GM21367 (cell line): ENCODE measurements around the gene YTHDF1.
"Not testable (repeated sequence)": the region's sequence is repeated elsewhere in the genome, so short reads cannot be mapped to it uniquely, and the experiment has no call there.

Source experiments
- ATAC-seq: cut with Tn5 transposase; IDR thresholded peaks from one replicate; pipeline ENCODE4 v1.9.1; 2021; ENCODE audit not compliant: unreplicated experiment

The YTHDF1 gene

DNA sequence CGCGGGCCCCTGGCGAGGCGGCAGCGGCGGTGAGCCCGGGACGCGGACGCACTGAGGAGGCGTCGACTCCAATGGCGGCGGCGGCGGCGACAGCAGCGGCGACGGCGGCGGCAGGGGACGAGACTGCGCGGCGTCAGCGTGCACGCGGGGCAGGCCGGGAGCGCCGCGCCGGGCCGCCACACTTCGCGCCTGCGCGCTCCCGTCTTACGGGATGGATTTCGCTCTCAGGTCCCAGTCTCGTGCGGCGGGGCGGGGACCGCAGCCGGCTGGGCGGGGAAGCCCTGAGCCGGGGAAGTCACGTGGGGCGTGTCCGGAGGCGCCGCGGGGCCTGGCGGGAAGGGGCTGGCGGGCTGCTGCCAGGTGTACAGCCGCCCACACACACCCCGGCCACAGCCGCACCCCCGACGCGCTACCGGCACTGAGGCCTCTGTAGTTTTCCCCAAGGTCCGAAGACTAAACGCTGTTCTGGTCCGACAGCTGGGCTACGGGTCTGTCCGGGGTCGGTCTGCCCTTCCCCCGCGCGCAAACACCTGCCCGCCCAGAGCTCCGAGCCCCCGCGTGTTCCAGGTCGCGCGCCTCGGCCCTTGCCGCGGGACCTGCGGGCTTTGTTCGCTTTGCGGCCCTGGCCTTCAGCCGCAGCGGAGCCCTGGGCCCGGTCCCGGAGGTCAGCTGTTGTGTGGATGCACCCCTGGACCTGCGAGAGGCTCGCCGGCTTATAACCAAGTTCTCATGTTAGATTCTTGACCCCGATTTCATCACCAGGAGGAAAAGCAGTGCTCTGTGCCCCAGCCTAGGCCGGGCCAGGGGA, at the start of gene YTHDF1:
YTHDF1 (minus strand) TSS at position 91 of the 808 bp plus-strand sequence. CDS start 239 bp downstream, outside the sequence.
- ATAC-seq = peak; percentile 75

DNA sequence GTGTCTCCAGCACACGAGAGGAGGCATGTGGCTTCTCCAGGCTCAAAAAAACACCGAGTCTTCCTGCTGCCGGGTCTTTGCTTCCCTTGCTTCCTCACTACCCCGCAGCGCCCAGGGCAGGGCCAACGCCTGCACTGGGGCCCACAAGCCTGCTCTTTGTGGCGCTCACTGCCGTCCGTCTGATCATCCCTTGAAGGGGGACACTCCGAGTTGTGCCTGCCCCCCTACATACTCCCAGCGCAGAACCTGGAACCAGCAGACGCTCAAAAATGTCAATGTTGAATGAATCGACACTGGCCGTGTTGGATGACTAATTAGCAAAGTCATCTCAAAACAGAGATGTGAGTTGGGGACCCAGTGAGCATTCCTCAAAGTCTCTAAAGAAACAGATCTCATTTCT, 48.6 kb upstream of the YTHDF1 start:
- ATAC-seq = no peak

DNA sequence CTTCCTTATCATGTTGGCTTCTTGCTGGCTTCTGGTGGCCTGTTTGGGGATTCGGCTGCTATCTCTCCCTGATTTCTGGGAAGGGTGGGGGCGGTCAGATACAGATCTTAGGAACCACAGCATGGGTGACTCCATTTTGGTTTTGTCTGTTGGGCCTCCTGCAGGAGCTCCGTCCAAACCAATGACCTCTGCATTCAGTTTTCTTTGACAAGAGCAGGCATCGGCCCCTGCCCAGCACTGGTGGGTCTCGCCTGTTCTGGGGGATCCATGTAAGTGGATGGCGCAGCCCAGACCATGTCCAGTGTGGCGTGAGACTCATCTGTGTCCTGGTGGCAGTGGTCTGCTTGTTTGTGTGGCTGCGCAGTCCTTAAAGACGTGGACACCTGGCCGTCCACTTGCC, 48.1 kb upstream of the YTHDF1 start:
- ATAC-seq = no peak

DNA sequence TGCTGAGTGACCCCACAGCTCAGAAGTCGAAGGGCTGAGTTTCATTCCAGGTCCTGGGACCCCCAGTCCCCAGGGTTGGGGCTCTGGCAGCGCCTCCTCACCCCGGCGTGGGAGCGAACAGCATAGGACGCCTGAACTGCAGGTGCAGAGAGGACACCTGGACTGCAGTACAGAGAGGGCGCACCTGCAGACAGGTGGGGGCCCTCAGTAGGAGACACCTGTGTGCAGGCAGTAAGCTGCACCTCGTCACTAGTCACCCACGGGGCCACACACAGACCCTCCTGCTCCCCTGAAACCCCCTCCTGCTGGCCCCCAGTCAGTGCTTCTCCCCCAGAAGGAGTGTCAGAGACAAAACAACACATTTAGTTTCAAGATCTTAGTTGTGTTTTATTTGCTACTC, 46.9 kb upstream of the YTHDF1 start:
- no peak for ATAC-seq

DNA sequence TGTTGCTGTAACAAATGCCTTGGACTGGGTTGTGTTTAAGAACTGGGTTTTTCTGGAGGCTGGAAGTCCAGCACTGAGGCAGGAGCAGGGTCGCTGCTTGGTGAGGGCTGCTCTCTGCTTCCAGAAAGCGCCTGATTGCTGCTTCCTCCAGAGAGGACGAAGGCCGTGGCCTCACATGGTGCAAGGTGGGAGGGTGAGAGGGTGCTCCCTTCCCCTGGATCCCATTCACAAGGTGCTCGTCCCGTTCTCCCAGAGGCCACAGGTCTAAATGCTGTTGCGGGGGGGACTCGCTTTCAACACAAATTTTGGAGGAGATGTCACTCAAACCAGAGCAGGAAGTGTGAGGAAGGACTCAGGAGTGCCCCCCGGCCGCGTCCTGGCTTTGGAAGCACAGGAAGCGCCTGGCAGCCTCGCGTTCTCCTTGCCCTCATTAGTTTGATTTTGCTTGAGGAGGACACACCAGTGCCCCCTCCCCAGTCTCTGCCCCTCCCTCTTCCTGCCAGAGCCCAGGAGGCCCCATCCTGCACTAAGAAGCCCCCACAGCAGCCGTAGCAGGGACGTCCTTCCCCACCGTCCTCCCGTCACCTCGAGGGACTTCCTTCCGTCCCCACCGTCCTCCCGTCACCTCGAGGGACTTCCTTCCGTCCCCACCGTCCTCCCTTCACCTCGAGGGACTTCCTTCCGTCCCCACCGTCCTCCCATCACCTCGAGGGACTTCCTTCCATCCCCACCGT, 46.0 kb upstream of the YTHDF1 start:
- ATAC-seq = no peak

- no peak for ATAC-seq
Observed at GRCh38 chr20:63261060-63261794, 45.3 kb upstream of the YTHDF1 start.

DNA sequence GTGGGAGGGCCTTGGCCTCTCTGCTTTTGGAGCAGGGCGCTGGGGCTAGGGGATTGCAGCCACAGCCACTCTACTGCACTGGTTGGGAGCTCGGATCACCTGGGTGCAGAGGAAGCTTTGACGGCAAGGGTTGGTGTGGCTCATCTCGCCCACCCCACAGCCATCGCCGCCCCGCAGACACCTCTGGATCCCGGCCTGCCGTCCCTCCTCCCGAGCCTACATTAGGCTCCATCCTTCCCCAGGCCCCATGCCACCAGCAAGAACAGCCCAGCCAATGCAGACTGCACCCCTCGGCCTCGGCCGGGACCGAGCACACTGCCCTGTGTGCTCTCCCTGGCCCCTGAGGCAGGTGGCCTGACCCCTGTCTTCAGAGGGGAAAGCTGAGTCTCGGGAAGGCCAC, 44.6 kb upstream of the YTHDF1 start:
- no peak for ATAC-seq

DNA sequence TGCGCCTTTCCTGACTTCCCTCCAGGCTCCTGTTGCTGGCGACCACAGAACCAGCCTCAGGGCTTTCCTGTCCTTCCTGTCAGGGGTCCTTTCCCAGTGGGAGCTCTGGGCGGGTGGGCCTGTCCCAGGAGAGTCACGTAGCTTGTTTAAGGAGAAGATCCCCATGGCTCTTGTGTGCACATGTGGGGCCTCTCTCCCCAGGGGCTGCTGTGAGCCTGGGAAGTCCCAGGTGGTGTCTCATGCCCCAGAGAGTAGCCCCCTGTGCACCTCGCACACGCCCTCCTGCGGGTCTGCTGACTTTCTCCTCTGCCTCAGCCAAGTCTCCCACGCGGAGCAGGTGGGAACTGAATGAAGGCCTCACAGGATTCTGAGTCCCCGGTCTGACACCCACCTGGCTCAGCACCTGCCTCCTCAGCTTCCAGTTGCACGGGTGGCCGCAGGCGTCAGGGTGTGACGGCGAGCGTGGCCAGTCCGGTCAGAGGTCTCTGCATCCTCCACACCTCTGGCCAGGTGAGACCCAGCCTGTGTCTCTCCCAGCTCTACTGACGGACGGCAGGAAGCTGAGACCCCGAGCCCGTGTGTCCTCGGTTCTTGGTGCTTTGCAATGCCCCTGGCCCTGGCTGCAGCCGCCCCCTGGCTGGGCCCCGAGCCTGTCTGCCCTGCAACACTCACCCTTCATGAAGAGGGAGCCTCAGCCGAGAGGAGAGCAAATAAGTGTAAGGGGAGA, 44.0 kb upstream of the YTHDF1 start:
- no peak for ATAC-seq

DNA sequence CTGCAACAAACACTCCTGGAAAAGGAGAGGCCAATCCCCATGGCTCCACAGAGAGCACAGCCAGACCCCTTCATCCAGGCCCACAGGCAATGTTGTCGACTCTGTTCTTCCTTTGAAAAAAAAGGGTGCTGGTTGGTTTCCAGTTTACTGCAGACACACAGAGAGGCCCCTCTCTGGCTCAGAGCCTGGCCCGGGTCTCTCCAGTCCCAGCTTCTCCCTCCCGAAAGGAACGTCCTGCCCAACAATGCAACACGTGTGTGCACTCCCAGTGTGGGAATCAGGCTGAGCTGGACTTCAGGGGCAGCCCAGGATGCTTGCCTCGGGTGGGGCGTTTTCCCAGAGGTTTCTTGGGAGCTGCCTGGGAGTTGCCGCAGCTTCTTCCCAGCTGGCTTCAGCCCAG, 42.9 kb upstream of the YTHDF1 start:
- no peak for ATAC-seq

DNA sequence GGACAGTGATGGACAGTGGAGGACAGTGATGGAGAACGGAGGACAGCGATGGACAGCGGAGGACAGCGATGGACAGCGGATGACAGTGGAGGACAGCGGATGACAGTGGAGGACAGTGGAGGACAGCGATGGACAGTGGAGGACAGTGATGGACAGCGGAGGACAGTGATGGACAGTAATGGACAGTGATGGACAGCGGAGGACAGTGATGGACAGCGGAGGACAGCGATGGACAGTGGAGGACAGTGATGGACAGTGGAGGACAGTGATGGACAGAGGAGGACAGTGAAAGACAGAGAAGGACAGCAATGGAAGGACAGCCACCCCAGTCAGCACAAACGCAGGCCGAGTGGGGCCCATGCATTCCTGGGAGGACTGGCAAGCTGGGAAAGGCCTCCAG, 41.7 kb upstream of the YTHDF1 start:
- ATAC-seq = no peak

GRCh38 chr20:63256954-63257353, 41.0 kb upstream of the YTHDF1 start:
- no peak for ATAC-seq

DNA sequence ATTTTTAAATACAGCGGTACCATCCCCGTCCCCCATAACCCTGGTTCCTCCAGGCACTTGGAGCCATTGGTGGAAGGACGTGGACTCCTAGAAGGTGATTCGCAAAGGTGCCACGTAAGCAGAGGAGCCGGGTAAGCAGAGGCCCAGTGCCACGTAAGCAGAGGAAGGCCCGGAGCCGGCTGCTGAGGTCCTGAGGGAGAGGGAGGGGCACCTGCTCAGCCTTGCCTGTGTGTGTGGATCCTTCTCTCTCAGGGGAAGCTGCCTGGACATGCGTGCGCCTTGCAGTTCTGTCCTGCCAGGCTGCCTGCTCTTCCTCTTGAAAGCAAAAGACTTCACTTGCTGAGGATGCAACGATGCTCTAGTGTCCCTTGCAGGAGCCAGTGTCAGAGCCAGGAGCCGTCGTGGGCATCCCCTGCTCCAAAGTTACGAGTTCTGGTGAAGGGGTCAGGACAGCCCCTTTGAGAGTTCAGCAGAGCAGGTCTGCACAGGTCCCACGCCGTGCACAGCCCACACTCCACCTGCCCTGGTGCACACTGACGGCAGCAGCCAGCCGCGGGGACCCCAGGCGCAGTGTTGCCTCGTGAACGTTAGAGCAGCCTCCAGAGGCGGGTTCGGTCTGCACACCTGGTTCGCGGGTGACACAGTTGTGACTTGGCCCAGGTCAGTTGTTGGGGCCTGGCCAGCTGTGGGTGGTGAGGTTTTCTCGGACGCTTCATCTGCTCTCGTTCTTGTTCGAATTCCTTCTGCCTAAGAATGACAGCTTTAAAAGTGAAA, 40.2 kb upstream of the YTHDF1 start:
- ATAC-seq = no peak

DNA sequence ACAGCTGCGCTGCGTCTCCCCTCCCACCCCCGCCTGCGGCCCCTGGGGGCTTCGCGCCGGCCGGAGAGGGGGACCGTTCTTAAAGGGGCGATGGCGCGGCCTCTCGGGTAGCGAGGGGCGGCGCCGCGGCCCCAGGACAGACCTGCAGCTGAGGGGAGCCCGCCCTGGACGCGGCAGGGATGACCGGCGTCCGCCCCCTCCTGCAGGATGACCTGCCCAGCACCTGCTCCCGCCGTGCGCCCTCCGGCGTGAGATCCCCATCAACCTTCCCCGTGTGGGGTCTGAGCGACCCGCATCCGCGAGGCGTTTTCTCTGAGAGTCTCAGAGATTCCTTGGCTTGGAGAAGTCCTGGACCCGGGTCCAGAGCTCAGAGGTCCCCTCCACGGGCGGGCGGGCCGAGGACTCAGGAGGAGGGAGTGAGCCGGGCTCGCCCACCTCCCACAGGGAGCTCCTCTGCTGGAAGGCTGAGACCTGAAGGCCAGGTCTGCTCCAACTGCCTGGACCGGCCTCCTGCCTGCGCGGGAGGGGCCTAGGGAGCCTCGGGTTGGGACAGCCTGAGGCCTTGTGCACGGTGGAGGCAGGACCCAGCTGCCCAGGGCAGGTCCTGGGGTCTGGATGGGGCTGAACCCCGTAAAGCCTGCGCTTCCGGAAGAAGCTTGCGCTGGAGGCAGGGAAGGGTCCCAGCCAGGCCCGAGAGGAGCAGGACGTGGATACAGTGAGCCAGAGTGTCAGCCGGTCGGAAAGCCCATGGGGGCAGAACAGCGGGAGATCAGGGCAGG, 38.9 kb upstream of the YTHDF1 start:
- ATAC-seq = no peak

DNA sequence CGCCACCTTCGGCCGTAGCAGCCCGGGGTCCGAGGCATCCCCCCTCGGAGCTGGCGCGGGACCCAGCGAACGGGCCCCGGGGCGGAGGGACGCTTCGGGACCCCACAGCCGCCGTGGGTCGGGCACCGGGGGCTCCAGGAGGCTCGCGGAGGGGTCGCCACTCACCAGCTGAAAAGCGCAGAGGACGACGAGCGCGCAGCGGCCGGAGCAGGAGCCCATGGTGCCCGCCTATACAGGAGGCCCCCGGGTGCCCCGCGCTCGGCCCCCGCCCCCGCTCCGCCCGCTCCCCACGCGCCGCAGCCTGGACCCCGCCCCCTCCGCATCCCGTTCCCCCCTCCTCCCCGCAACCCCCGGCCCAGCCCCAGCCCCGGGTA, 38.3 kb upstream of the YTHDF1 start, which contains the start of gene NKAIN4:
NKAIN4 (minus strand) TSS at position 232 of the 374 bp plus-strand sequence; CDS start at position 219, 13 bp downstream.
- no peak for ATAC-seq

GRCh38 chr20:63253438-63254231, 37.7 kb upstream of the YTHDF1 start:
- no peak for ATAC-seq

DNA sequence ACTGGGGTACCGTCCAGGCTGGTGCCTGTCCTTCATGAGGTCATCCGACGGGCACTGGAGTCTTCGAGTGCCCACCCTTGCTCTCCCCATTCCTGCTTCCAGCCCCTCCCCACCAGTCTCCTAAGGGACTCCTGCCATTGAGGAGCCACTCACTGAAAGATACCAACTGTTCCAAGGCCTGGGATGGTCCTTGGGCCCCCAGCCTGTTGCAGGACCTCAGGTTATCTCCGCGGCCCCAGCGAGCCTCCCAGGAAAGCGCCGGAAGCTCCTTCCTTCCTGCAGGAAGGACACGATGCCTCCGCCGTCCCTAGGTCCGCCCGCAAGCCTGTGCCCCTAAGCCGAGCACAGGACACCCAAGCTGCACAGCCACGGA, 37.1 kb upstream of the YTHDF1 start:
- ATAC-seq = no peak

GRCh38 chr20:63252284-63252711, 36.4 kb upstream of the YTHDF1 start:
- no peak for ATAC-seq

DNA sequence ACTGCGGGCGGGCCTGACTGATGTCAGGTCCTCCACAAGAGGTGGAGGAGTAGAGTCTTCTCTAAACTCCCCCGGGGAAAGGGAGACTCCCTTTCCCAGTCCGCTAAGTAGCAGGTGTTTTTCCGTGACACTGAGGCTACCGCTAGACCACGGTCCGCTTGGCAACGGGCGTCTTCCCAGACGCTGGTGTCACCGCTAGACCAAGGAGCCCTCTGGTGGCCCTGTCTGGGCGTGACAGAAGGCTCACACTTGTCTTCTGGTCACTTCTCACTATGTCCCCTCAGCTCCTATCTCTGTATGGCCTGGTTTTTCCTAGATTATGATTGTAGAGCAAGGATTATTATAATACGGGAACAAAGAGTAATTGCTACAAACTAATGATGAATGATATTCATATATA, 35.4 kb upstream of the YTHDF1 start:
- ATAC-seq = not testable (repeated sequence)

DNA sequence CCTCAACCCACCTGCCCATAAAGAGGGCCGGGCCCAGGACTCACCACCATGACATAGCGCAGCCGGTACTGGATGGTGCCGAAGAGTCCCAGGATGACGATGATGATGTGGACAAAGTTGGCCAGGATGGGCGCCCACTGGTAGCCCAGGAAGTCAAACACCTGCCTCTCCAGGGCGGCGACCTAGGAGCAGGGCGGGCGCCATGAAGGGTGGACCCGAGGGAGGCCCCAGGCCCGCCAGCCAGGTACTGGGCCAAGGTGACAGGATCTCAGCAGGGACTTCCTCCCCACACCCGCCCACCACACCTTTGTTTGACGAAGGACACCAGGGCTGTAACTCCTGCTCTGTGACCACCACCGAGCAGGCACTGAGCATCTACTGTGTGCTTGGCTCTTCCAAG, 34.0 kb upstream of the YTHDF1 start:
- no peak for ATAC-seq
